Endometrial microvascular endothelial cells (primary cell): ENCODE measurements around the gene ZNF660. TPM values are rescaled to one million over a fixed set of nuclear protein-coding genes. Genes with fewer than 3 reads are reported as not detected.
"Not testable (repeated sequence)": the region's sequence is repeated elsewhere in the genome, so short reads cannot be mapped to it uniquely, and the experiment has no call there.

Experiments
- in situ Hi-C: cut with HindIII; loops from 2 replicates; pipeline ENCODE4 v1.10.0; 2017; ENCODE audit warnings: low sequenced_read_pairs, low pct_unique_long_range_greater_than_20kb; ENCODE audit errors: inconsistent ontology term
- total RNA-seq: library from RNA; depleted of rRNA; stranded (reverse); fragments of >200 nt; gene quantifications from one replicate; pipeline ENCODE4 v1.2.3, GENCODE V29; 2015; ENCODE audit errors: inconsistent ontology term

Gene ZNF660
- total RNA-seq: 0.65 TPM

DNA sequence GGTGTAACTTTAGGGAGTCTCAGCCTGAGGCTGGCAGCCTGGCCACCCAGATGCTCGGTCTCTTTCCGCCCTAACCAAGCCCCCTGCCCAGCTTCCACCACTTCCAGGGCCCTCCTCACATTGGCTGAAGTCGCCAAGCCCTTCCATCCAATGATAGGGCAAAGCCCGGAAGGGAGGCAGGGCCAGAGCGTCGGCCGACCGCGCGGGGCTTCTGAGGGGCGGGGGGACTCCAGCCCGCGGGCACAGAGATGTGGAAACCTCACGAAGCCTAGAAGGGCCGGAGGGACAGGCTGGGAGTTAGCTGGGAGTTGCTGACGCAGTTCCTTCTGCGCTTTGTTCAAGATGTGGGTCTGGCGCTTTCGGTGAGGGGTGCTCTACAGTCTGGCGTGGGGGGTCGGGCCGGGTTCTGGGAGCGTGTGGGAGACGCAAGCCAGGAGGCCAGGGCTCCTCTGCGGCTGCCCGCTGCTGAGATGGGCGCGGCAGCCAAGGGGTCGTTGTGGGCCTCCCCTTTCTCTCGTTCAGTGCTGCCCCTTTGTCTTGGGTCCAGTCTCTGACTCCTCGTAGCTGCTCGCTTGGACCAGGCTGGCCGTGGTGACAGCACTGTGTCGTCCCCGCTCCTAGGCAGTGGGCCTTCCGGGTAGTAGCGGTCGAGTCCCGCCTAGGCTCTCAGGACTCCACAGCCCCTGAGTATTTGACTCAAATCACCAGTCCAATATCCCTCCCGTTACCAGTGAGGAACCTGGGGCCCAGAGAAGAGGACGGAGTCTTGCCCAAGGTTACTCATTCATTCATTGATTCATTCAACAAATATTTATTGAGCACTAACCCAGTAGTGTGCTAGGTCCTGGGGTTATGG is at the start of gene ZNF660:
Gene ZNF660 (plus strand): TSS at position 319 of the 856 bp plus-strand sequence. CDS start 9,230 bp downstream, outside the sequence.
- in situ Hi-C loops: no loop called here

DNA sequence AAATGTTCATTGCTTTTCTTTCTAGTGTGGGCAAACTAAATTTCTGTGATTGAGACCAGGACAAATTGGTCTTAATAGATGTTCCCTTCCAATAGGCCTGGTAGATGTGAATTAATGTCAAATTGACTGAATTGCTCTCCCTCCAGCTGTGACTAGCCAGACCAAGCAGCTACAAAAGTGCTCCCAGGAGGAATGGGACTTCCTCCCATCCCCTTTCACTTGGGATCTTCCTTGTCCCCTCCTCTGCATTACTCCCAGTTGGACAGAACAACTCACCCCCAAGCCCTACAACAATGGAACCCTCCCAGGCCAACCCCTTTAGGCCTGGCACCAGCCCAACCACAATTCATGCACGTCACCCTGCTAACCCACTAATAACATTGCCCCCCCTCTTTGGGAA is 49.4 kb upstream of the ZNF660 start:
- in situ Hi-C loops: loop anchor here (25.0 kb wide), 1 partner anchor 377 kb away; no protein-coding TSS in a partner anchor

- in situ Hi-C loops: loop anchor here (25.0 kb wide), 1 partner anchor 367 kb away; no protein-coding TSS in a partner anchor
Measured at GRCh38 chr3:44544811-44545210, 40.0 kb upstream of the ZNF660 start.

- in situ Hi-C loops: no loop called here
Measured at GRCh38 chr3:44554626-44555592, 29.9 kb upstream of the ZNF660 start, which contains the start of gene ZKSCAN7. ZKSCAN7 (plus strand) TSS chr3:44555193; CDS start chr3:44557048, 1,855 bp downstream.

DNA sequence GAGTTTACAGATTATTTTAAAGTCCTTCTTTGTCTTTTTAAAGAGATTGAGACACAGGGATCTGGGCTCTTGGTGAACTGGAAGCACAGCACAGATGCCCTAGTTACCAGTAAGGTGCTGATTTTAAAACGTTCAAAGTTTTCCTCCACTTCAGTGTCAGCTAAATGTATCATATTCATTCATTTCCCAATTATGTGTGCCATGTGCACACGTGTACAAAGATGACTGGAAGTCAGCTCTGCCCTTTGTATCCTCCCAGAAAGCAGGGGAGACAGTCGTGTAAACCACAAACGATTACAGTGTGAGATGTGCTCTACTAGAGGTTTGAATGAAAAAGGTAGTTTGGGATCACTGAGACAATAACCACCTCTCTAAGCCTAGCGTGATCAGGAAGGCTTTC is 29.0 kb upstream of the ZNF660 start:
- in situ Hi-C loops: no loop called here

DNA sequence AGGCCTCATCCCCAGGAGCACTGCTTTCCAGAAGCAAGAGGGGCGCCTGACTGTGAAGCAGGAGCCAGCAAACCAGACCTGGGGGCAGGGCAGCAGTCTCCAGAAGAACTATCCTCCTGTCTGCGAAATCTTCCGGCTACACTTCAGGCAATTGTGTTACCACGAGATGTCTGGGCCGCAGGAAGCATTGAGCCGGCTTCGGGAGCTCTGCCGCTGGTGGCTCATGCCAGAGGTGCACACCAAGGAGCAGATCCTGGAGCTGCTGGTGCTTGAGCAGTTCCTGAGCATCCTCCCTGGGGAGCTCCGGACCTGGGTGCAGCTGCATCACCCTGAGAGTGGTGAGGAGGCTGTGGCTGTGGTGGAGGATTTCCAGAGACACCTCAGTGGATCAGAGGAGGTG is 27.7 kb upstream of the ZNF660 start:
- in situ Hi-C loops: no loop called here

DNA sequence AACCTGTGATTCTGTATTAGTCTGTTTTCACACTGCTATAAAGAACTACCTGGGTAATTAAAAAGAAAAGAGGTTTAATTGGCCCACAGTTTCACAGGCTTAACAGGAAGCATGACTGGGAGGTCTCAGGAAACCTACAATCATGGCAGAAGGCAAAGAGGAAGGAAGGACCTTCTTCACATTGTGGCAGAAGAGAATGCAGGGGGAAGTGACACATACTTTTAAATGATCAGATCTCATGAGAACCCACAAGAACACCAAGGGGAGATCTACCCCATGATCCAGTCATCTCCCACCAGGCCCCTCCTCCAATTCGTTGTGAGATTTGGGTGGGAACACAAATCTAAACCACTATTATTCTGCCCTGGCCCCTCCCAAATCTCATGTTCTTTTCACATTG is 23.7 kb upstream of the ZNF660 start:
- in situ Hi-C loops: no loop called here

DNA sequence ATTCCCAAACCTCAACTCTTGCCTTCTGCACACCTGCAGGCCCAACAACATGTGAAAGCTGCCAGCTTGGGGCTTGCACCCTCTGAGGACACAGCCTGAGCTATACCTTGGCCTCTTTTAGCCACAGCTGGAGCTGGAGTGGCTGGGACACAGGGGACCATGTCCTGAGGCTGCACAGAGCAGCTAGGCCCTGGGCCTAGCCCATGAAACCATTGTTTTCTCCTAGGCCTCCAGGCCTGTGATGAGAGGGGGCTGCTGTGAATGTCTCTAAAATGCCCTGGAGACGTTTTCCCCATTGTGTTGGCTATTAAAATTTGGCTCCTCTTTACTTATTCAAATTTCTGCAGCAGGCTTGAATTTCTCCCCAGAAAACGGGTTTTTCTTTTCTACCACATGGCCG is 22.6 kb upstream of the ZNF660 start:
- in situ Hi-C loops: no loop called here

- in situ Hi-C loops: no loop called here
Measured at GRCh38 chr3:44568561-44568960, 16.2 kb upstream of the ZNF660 start.

DNA sequence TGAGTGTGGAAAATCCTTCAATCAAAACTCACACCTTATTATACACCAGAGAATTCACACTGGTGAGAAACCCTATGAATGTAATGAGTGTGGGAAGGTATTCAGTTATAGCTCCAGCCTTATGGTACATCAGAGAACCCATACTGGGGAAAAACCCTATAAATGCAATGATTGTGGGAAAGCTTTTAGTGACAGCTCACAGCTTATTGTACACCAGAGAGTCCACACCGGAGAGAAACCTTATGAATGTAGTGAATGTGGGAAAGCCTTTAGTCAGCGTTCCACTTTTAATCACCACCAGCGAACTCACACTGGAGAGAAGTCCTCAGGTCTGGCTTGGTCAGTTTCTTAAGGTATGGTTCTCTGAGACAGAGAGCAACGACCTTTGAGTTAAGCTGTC is 13.7 kb upstream of the ZNF660 start:
- in situ Hi-C loops: no loop called here

GRCh38 chr3:44576613-44577012 is 8.2 kb upstream of the ZNF660 start:
- in situ Hi-C loops: no loop called here

DNA sequence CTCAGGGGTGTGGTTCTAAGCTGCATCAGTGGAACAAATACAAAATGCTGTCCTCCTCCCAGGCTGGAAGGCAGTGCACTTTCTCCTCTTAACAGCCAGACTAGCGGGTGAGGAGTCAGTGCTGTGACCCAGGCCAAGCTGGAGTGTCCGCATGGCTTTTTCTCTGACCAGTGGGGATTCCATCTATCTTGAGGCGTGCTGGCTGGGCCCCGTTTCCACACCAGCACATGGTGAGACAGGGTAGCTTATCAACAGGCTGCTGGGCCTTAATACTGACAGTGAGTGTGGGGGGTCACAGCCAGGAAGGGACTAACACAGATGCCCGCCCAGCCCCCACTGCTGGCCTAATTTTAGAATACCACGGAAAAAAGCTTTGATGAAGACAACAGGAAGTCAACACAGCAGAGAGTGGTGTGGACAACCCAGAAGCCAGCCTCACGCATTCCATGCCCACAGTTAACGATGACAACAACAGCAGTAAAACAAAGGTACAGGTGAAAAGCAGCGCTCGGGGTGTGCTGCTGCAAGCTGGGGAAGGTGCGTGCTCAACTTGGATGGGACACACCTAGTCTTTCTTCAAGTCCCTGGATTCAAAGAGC is 7.3 kb upstream of the ZNF660 start:
- in situ Hi-C loops: not testable (repeated sequence)

GRCh38 chr3:44578316-44578715 is 6.4 kb upstream of the ZNF660 start:
- in situ Hi-C loops: not testable (repeated sequence)

GRCh38 chr3:44578924-44579515 is 5.7 kb upstream of the ZNF660 start:
- in situ Hi-C loops: not testable (repeated sequence)

- in situ Hi-C loops: not testable (repeated sequence)
Measured at GRCh38 chr3:44579749-44580148, 5.0 kb upstream of the ZNF660 start.

DNA sequence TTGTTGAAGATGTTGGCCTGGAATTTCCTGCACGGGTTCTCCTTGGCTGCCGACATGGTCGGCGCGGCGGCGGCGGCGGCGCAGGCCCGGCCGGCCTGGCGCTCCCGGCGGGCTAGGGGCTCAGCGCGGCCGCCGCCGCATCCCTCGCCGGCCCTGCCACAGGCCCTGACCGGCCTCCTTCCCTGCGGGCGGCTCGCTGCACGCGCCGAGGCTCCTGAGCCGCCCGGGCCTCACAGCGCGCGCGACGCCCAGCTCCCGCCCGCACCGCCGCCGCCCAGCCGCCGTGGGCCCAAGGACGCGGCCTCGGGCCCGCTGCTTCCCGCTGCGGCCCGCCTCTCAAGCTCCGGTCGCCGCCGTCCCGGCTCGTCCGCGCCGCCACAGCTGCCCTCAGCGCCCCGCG is 3.8 kb upstream of the ZNF660 start:
- in situ Hi-C loops: not testable (repeated sequence)

DNA sequence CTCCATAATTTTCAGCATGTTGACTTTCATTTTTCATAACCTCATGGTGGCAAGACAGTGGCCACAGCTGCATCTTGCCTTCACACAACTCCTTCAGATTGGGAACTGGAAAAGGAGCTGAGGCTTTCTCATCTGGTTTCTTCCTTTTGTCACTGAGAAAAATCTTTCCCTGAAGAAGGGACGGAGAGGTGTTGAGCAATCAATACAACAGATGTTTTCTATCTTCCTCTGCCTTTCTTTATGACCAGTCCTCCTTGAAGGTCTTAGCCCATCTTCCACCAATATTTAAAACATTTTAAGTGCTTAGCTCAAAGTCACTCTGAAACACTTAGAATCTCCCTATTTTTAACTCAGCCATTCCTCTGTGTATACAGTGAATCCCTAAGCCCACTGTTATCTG is 11.9 kb downstream of the ZNF660 start:
- in situ Hi-C loops: no loop called here

DNA sequence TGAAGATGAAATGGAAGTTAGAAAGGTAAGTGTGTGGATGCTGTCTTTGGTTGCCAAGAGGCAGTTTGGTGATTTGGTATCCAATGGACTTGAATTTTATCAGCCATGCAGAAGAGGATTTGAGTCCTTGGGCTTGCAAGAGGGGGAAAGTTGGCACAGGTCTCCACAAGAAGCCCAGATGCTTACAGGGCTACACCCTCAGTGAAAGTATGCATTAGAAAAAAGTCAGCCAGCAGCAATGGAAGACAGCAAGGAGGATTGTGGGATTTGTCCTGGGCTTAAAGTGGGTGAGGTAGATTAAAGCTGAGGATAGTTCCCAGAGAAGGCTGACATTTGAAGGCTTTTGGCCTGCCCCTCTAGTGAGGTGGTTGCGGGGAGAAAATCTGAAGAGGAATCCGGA is 17.0 kb downstream of the ZNF660 start:
- in situ Hi-C loops: no loop called here

DNA sequence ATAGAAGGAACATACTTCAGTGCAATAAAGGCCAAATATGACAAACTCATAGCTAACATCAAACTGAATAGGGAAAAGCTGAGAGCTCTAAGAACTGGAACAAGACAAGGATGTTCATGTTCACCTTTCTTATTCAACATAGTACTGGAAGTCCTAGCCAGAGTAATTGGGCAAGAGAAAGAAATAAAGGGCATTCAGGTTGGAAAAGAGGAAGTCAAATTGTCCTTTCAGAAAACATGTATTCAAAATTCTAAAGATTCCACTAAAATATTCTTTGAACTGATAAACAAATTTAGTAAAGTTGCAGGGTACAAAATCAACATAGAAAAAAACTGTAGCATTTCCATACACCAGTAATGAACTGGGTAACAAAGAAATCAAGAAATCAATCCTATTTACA is 27.9 kb downstream of the ZNF660 start:
- in situ Hi-C loops: no loop called here
